C1 segment of cervical spinal cord (tissue), 14 donors: ENCODE results near the gene CREB3L2.
"Not testable (repeated sequence)": the region's sequence is repeated elsewhere in the genome, so short reads cannot be mapped to it uniquely, and the experiment has no call there.

ENCODE experiments used
- DNase-seq, 14 donors: peaks; one replicate each; lab custom pipeline; 2025; lab: John Stamatoyannopoulos, UW

The CREB3L2 gene

DNA sequence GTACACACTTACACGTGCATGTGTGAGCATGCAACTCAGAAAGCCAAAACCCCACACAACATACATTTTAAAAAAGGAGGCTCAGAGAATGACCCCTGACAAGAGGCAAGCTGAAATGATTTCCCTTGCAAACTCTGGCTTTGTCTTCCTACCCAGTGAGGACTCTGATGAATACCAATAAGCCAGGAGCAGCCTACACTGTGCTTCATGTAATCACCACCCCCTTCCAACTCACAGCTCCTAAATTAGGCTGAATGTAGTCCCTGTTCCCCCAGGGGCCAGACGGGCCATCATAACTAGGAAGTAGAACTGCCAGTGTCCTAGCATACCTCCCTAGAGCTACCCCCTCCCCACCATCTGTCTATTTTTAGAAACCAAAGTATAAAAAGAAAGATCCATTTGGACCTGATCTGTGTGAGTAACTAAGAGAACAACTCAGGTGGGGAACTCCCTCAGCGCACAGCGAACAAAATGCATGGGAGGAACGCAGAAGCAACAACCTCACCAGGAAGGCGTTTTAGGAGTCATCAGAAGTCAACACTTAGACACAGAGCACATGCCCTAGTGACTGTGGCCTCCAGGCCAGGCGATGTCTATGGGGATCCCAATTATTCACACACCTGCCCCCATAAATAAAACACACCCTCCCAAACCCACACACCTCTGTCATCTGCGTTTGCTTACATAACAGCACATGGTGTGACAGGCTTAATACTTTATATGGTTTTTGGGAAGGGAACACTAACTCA, 157.0 kb downstream of the CREB3L2 start:
- DNase-seq, result no peak

DNA sequence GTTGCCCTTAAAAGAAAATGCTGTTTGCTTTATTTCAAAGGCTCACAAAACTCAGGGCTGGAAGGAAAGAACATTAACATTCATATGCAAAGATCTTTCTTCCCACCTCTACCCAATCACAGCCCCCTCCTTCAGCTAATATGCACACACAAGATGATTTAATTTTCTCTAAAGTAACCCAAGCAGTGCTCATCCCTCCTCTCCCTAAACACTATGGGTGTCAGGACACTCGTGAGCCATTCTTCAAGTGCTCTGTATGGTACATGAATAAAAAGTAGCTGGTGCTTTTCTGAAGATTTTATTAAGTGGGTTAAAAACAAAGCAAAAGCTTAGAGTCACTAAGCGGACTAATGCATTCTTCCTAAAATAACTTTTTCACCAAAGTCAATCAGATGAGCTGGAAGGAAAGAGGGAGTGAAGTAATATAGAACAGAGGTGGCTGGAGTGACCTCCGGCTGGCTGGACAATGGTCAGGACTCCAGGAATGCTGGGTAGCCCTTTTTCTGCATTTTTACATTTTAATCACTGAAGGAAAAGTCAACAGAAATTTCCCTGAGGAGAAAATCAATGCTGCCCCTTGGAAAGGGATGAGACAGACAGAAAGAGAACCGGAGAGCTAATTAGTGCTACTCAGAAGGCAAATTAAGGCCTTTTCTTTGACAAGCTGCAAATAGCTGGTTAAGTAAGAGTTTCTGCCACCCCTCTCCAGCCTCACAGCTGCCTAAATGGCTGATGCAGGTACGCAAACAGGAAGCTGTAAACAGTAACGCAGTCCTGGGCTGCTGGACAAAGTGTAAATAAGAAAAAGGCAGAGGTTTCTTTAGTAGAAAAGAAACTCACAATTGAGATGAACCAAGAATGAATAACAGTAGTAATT, 161.7 kb downstream of the CREB3L2 start:
- peak in 1 of 14 donors; percentile 13 for DNase-seq

DNA sequence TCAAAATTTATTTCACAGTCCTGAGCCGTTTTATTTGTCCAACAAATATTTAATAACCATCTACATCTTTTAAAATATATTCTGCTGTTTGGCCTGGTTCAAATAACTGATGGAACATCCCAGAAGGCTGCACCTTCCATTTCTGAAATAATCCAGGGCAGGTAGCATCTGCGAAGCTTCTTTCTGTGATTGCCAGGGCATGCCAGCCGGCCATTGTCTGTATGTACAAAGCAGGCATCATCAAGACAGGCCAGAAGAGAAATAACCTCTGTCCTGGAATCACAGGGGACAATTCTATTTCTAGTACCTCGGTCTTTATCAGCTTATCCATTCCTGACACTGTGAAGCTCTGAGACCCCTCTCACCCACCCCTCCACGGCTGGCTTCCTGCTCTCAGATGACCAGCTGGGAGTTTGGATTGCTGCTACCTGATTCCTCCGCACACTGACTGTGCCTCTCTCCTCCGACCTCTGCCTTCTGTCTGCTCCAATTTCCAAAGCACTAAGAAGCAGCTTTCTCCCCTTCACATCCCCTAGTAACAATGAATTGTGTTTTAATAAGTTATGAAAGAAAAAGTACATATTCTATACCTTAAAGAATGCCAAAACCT, 163.1 kb downstream of the CREB3L2 start:
- DNase-seq, result peak in 2 of 14 donors; percentile 3 to 71

DNA sequence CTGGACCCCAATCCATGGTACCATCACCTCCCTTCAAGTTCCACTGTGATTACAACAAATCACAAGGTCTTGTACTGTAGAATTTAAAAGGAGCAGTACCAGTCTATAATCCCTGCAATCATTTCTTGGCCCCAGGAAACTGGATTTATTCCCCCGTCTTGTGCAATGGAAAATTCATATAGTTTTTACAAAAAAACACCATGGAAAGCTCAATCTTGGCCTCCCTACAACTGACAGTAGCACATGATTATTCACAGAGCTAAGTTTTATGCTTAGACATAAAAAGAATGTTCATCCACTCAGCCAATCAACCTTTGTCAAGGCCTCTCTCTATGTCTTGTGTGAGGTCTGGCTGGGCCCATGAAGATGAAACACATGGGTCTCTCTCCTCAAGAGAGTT, 165.3 kb downstream of the CREB3L2 start:
- DNase-seq, result no peak

DNA sequence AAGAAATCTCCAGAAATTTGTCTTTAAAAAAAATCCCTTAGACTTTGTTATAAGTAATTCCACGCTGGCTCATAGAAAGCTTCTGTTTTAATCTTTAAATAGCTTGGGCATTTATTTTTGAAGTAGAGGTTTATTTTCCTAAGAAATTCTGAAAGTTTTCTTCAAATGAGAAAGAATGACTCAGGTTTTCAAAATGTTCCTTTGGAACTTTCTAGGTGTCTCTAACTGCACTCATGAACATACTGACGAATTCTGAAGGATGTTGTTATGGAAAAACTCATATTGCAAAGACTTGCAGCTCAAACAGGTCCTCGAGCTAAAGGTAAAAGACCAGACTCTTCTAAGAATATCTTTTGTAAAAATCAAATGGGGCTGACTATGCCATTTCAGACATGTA, 165.8 kb downstream of the CREB3L2 start:
- no peak for DNase-seq

DNA sequence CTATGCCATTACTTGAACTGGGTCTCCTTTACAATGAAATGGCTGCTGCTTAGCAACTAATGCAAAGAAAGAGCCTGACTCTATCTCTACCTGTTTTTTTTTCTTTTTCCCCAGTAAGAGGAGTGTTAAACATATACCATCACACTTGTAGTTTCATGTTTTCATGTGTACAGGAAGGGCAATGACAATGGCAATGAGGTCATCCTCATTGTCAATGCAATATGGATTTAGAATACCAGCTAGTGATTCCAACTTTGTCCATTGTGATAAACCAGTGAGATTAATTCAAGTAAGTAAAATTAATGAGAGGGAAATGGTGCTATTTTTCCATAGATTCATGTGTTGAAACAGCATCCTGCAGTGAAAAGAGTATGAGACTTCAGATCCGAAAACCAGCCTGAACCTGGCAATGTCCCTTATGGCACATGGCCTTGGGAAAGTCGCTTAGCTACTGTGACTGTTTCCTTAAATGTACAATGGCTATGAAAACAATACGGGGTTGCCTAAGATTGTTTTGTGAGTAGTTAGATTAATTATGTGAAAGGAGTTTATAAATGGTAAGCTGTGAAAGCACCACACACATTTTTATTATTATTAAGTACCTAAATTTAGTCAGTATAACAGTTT, 166.3 kb downstream of the CREB3L2 start:
- no peak for DNase-seq

DNA sequence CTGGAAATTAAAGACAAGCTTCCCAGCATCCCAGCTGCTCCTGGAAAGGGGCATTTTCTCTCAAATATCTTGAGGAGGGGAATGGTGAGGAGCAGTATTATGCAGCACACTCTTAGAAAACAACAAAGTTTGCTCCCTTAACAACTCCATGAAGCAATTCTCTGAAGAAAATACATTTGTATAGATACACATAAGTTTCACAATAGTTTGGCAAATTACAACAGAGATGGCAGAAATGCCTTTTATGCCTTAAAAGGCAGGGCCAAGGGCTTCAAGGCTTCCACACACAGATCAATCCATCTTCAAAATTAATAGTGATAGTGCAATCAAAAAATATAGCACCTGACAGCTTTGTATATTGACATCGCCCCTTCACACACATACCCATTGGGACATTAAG, 167.3 kb downstream of the CREB3L2 start:
- DNase-seq, result no peak

DNA sequence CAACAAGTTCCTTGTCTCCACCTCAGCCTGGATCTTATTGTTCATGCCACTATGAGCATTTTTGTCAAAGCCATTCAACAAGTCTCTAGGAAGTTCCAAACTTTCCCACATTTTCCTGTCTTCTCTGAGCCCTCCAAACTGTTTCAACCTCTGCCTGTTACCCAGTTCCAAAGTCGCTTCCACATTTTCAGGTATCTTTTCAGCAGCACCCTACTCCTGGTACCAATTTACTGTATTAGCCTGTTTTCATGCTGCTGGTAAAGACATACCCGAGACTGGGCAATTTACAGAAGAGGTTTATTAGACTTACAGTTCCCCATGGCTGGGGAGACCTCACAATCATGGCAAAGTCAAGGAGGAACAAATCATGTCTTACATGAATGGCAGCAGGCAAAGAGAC, 168.9 kb downstream of the CREB3L2 start:
- not testable (repeated sequence) for DNase-seq

DNA sequence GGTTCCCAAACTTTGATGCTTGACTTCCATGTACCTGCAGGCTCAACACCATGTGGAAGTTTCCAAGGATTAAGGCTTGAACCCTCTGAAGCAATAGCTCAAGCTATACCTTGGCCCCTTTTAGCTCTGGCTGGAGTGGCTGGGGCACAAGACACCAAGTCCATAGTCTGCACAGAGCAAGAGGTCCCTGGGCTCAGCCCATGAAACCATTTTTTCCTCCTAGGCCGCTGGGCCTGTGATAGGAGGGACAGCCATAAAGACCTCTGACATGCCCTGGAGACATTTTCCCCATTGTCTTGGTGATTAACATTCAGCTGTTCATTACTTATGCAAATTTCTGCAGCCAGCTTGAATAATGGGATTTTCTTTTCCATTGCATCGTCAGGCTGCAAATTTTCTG, 169.5 kb downstream of the CREB3L2 start:
- DNase-seq, result no peak

DNA sequence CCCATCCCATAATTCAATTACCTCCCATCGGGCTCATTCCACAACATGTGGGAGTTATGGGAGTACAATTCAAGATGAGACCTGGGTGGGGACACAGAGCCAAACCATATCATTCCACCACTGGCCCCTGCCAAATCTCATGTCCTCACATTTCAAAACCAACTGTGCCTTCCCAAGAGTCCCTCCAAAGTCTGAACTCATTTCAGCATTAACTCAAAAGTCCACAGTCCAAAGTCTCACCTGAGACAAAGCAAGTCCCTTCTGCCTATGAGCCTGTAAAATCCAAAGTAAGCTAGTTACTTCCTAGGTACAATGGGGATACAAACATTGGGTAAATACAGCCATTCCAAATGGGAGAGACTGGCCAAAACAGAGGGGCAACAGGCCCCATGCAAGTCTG, 170.3 kb downstream of the CREB3L2 start:
- not testable (repeated sequence) for DNase-seq

DNA sequence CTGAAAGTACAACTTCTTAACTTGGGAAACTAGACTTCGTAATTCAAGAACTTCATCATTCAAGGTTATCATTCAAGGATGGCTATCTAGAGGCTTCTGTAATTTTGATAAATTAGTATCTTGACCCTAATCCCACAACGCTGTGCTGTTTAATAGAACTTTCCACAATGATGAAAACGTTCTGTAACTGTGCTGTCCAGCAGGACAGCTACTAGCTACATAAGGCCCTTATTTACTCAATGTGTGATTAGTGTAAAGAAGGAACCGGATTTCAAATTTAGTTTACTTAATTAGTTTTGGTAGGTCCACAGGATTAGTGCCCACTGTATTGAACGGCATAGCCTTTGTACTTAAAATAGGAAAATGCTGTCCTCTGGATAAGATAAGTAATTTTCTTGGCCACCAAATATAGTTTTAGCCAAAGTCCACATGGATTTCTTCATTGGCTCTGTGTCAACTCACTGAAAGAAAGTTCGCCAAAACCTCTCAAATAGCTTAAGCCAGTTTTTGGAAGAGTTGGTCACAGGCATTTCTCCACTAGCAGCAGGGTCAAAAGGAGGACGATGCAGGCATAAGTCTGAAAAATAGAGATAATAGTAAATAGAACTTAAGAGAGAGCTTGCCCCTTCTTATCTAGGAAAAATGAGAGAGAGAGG, 172.4 kb downstream of the CREB3L2 start:
- DNase-seq, result no peak

DNA sequence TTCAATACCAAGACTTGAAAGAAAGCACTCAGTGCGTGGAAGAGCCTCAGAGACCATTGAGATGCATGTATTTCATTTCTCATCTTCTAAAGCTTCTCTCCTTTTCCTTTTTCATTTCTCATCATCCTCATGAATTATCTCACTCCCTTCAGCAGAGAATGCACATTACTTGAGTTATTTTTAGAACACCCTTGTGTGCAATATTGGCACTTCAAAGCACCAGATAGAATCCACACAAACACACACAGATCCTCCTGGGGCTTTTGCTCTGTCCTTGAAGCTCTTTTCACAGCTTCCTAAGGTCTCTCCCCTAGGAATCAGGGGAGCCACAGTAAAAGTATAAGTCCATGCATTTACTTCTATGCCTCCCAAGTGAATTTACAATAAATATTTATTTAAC, 173.4 kb downstream of the CREB3L2 start:
- no peak for DNase-seq

DNA sequence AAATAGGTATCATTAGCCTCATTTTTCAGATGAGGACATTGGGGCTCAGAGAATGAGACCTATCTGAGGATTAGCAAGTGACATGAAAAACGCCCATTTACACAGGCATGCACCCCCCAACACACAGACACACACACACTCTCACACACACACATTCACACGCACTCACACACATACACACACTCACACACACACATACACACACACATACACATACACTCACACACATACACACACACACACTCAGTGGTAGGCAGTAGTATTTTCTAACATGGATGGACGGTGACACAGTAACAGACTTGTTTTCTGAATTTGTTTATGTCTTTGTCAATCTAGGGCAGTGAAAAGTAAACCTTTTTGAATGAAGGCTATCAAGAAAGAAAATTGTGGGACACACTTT, 176.4 kb downstream of the CREB3L2 start:
- DNase-seq, result no peak
